ENCODE data around the gene JAZF1. TPM values are rescaled to one million over a fixed set of nuclear protein-coding genes. Genes with fewer than 3 reads are reported as not detected.

The JAZF1 gene
- polyA plus RNA-seq, 2 donors, result 1.6 to 3.5 TPM

DNA sequence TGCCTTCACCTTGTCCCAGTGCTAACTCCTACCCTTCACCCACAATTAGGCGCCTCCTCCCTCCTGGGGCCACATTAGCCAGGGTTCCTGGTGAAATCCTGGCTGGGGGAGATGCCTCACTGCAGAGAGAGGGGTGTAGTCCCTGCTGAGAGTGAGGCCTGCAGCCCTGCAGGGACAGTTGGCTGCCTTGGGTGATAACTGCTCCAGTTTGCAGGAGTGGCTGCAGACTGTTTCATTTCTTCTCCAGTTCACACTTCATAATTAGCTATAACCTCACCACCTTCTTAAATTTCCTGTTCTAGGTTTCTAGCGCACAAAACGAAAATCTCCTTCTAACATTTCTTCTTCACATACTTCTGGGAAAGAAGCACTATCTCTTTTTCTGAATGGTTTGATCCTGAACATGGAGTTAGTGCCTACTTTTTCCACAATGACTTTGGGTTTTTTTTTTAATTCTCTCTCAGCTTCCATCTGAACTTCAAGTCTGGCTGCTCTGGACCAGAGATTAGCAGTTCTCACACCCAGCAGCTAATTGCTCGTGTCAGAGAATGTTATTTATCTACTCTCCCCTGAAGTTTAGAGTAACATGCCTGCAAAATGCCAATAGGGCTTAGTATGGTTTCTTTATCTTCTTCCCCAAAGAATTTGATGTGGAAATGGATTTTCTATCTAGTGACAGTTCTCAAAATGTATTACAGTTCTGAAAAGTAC lies 15.5 kb upstream of the JAZF1 start:
- H3K9me3 ChIP-seq (ENCODE audit: control insufficient read depth in 2 of 2, insufficient read depth in 1 of 2, low read depth in 1 of 2, low read length in 1 of 2), result no peaks in the 10 kb centered on the region
- H3K36me3 ChIP-seq (ENCODE audit: control insufficient read depth in 2 of 2, insufficient read depth in 2 of 2, low read length in 1 of 2), result no peaks in the 10 kb centered on the region
- H3K27me3 ChIP-seq (ENCODE audit: control insufficient read depth in 1 of 2, insufficient read depth in 2 of 2, low read length in 2 of 2), result no peaks in the 10 kb centered on the region
- WGBS, 2 donors, result 82 to 86% methylated on average over 4 of the region's 4 CpGs
- no peaks in the 10 kb centered on the region for H3K4me1 ChIP-seq (ENCODE audit: control insufficient read depth in 2 of 2, insufficient read depth in 2 of 2, low read length in 1 of 2)
- no peak overlapping the region for H3K27ac ChIP-seq (ENCODE audit: low read depth in 2 of 2, low read length in 1 of 2)
- H3K4me3 ChIP-seq (ENCODE audit: low read depth in 1 of 2, low read length in 2 of 2), result no peak overlapping the region

- no peaks in the 10 kb centered on the region for H3K4me1 ChIP-seq (ENCODE audit: control insufficient read depth in 2 of 2, insufficient read depth in 2 of 2, low read length in 1 of 2)
- WGBS, 2 donors, result 62 to 71% methylated on average over 7 of the region's 7 CpGs
- no peak overlapping the region for H3K4me3 ChIP-seq (ENCODE audit: low read depth in 1 of 2, low read length in 2 of 2)
- no peaks in the 10 kb centered on the region for H3K9me3 ChIP-seq (ENCODE audit: control insufficient read depth in 2 of 2, insufficient read depth in 1 of 2, low read depth in 1 of 2, low read length in 1 of 2)
- H3K36me3 ChIP-seq (ENCODE audit: control insufficient read depth in 2 of 2, insufficient read depth in 2 of 2, low read length in 1 of 2), result no peaks in the 10 kb centered on the region
- no peak overlapping the region for H3K27ac ChIP-seq (ENCODE audit: low read depth in 2 of 2, low read length in 1 of 2)
- H3K27me3 ChIP-seq (ENCODE audit: control insufficient read depth in 1 of 2, insufficient read depth in 2 of 2, low read length in 2 of 2), result no peaks in the 10 kb centered on the region
Observed at GRCh38 chr7:28192786-28193585, 12.4 kb upstream of the JAZF1 start.

GRCh38 chr7:28191751-28192150 lies 11.2 kb upstream of the JAZF1 start:
- Histone ChIP-seq H3K27ac (ENCODE audit: low read depth in 2 of 2, low read length in 1 of 2) (no peak overlapping the region), H3K4me3 (ENCODE audit: low read depth in 1 of 2, low read length in 2 of 2) (no peak overlapping the region), H3K4me1 (ENCODE audit: control insufficient read depth in 2 of 2, insufficient read depth in 2 of 2, low read length in 1 of 2) (no peaks in the 10 kb centered on the region), H3K27me3 (ENCODE audit: control insufficient read depth in 1 of 2, insufficient read depth in 2 of 2, low read length in 2 of 2) (no peaks in the 10 kb centered on the region), H3K36me3 (ENCODE audit: control insufficient read depth in 2 of 2, insufficient read depth in 2 of 2, low read length in 1 of 2) (no peaks in the 10 kb centered on the region), H3K9me3 (ENCODE audit: control insufficient read depth in 2 of 2, insufficient read depth in 1 of 2, low read depth in 1 of 2, low read length in 1 of 2) (no peaks in the 10 kb centered on the region)

- H3K27ac ChIP-seq (ENCODE audit: low read depth in 2 of 2, low read length in 1 of 2), result no peak overlapping the region
- H3K4me1 ChIP-seq (ENCODE audit: control insufficient read depth in 2 of 2, insufficient read depth in 2 of 2, low read length in 1 of 2), result no peaks in the 10 kb centered on the region
- H3K9me3 ChIP-seq (ENCODE audit: control insufficient read depth in 2 of 2, insufficient read depth in 1 of 2, low read depth in 1 of 2, low read length in 1 of 2), result no peaks in the 10 kb centered on the region
- no peak overlapping the region for H3K4me3 ChIP-seq (ENCODE audit: low read depth in 1 of 2, low read length in 2 of 2)
- H3K36me3 ChIP-seq (ENCODE audit: control insufficient read depth in 2 of 2, insufficient read depth in 2 of 2, low read length in 1 of 2), result no peaks in the 10 kb centered on the region
- WGBS, 2 donors, result 92 to 97% methylated on average over 2 of the region's 2 CpGs
- no peaks in the 10 kb centered on the region for H3K27me3 ChIP-seq (ENCODE audit: control insufficient read depth in 1 of 2, insufficient read depth in 2 of 2, low read length in 2 of 2)
Observed at GRCh38 chr7:28191184-28191583, 10.6 kb upstream of the JAZF1 start.

- H3K27ac ChIP-seq (ENCODE audit: low read depth in 2 of 2, low read length in 1 of 2), result no peak overlapping the region
- 48 to 54% methylated on average over 5 of the region's 5 CpGs for WGBS, 2 donors
- no peaks in the 10 kb centered on the region for H3K4me1 ChIP-seq (ENCODE audit: control insufficient read depth in 2 of 2, insufficient read depth in 2 of 2, low read length in 1 of 2)
- no peak overlapping the region for H3K4me3 ChIP-seq (ENCODE audit: low read depth in 1 of 2, low read length in 2 of 2)
- no peaks in the 10 kb centered on the region for H3K27me3 ChIP-seq (ENCODE audit: control insufficient read depth in 1 of 2, insufficient read depth in 2 of 2, low read length in 2 of 2)
- no peaks in the 10 kb centered on the region for H3K9me3 ChIP-seq (ENCODE audit: control insufficient read depth in 2 of 2, insufficient read depth in 1 of 2, low read depth in 1 of 2, low read length in 1 of 2)
- no peaks in the 10 kb centered on the region for H3K36me3 ChIP-seq (ENCODE audit: control insufficient read depth in 2 of 2, insufficient read depth in 2 of 2, low read length in 1 of 2)
Observed at GRCh38 chr7:28190077-28190710, 9.6 kb upstream of the JAZF1 start.

DNA sequence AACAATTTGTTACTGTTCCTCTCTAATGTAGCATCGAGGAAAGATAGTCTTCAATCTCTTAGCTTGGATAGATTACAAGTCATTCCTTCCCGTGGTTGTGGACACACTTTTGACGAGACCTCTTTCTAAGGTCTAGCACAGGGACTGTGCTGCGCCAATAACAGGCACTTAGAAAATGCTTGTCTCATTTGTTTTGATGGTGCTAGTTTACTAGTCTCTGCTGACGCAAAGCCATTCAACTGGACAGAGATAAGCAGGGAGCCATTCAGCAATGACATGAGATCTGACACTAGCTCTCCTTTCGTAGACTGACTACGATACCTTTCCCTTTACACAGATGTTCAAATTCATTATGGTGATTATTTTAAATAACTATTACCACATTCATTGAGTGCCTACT lies 6.4 kb upstream of the JAZF1 start:
- 94 to 97% methylated on average over 7 of the region's 7 CpGs for WGBS, 2 donors
- H3K4me1 ChIP-seq (ENCODE audit: control insufficient read depth in 2 of 2, insufficient read depth in 2 of 2, low read length in 1 of 2), result no peaks in the 10 kb centered on the region
- no peaks in the 10 kb centered on the region for H3K9me3 ChIP-seq (ENCODE audit: control insufficient read depth in 2 of 2, insufficient read depth in 1 of 2, low read depth in 1 of 2, low read length in 1 of 2)
- no peaks in the 10 kb centered on the region for H3K27me3 ChIP-seq (ENCODE audit: control insufficient read depth in 1 of 2, insufficient read depth in 2 of 2, low read length in 2 of 2)
- H3K36me3 ChIP-seq (ENCODE audit: control insufficient read depth in 2 of 2, insufficient read depth in 2 of 2, low read length in 1 of 2), result no peaks in the 10 kb centered on the region
- no peak overlapping the region for H3K4me3 ChIP-seq (ENCODE audit: low read depth in 1 of 2, low read length in 2 of 2)
- H3K27ac ChIP-seq (ENCODE audit: low read depth in 2 of 2, low read length in 1 of 2), result no peak overlapping the region

DNA sequence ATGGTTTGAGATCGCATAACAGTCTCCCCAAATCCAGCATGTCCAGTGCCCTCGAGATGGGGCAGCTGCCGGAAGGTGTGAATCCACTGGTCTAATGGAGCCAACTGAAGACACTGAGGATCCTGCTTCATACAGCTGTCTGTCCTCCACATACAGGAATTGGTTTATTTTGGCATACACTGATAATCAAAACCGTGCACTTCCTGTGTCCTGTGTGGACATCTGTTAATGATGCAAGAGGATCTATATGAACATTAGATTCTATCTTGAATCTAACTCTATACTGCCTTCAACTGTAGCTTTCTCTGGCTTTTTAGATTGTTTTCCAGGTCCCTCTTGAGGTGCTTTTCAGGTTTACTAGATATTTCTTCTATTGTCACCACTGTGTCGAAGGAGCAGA lies 3.0 kb upstream of the JAZF1 start:
- H3K27me3 ChIP-seq (ENCODE audit: control insufficient read depth in 1 of 2, insufficient read depth in 2 of 2, low read length in 2 of 2), result no peaks in the 10 kb centered on the region
- no peaks in the 10 kb centered on the region for H3K9me3 ChIP-seq (ENCODE audit: control insufficient read depth in 2 of 2, insufficient read depth in 1 of 2, low read depth in 1 of 2, low read length in 1 of 2)
- no peak overlapping the region for H3K27ac ChIP-seq (ENCODE audit: low read depth in 2 of 2, low read length in 1 of 2)
- no peak overlapping the region for H3K4me3 ChIP-seq (ENCODE audit: low read depth in 1 of 2, low read length in 2 of 2)
- no peaks in the 10 kb centered on the region for H3K36me3 ChIP-seq (ENCODE audit: control insufficient read depth in 2 of 2, insufficient read depth in 2 of 2, low read length in 1 of 2)
- WGBS, 2 donors, result 80 to 83% methylated on average over 5 of the region's 5 CpGs
- H3K4me1 ChIP-seq (ENCODE audit: control insufficient read depth in 2 of 2, insufficient read depth in 2 of 2, low read length in 1 of 2), result no peaks in the 10 kb centered on the region

DNA sequence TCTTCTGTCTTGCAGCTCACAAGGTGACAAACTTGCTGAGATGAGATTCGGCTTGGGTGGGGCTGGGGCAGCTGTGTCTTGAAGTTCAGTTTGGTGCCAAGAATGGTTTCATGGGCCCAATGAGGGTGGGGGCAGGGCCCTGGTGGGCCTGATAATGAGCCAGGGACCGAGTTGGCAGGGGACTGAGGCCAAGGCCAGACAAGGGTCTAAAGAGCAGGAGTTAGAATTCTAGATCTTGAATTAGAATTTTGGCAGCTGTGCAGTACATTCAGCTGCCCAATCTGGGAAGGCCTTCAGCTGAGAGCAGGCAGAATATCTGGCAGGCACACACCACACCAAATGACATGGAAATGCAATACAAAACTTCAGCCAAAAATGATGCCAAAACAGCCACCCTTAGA lies 1.5 kb upstream of the JAZF1 start:
- Histone ChIP-seq H3K4me3 (ENCODE audit: low read depth in 1 of 2, low read length in 2 of 2) (no peak overlapping the region), H3K36me3 (ENCODE audit: control insufficient read depth in 2 of 2, insufficient read depth in 2 of 2, low read length in 1 of 2) (no peaks in the 10 kb centered on the region), H3K4me1 (ENCODE audit: control insufficient read depth in 2 of 2, insufficient read depth in 2 of 2, low read length in 1 of 2) (no peaks in the 10 kb centered on the region), H3K27me3 (ENCODE audit: control insufficient read depth in 1 of 2, insufficient read depth in 2 of 2, low read length in 2 of 2) (no peaks in the 10 kb centered on the region), H3K9me3 (ENCODE audit: control insufficient read depth in 2 of 2, insufficient read depth in 1 of 2, low read depth in 1 of 2, low read length in 1 of 2) (no peaks in the 10 kb centered on the region), H3K27ac (ENCODE audit: low read depth in 2 of 2, low read length in 1 of 2) (peak overlapping the region in 1 of 2 donors; percentile 9)
- WGBS, 2 donors, result 48 to 57% methylated on average over 2 of the region's 2 CpGs

GRCh38 chr7:28181416-28181815 lies 821 bp upstream of the JAZF1 start:
- no peak overlapping the region for H3K27ac ChIP-seq (ENCODE audit: low read depth in 2 of 2, low read length in 1 of 2)

More at GRCh38 chr7:28181416-28181815, 821 bp upstream of the JAZF1 start:
- no peaks in the 10 kb centered on the region for H3K9me3 ChIP-seq (ENCODE audit: control insufficient read depth in 2 of 2, insufficient read depth in 1 of 2, low read depth in 1 of 2, low read length in 1 of 2)
- H3K27me3 ChIP-seq (ENCODE audit: control insufficient read depth in 1 of 2, insufficient read depth in 2 of 2, low read length in 2 of 2), result no peaks in the 10 kb centered on the region
- WGBS, 2 donors, result 87% methylated on average over 5 of the region's 5 CpGs
- no peak overlapping the region for H3K4me3 ChIP-seq (ENCODE audit: low read depth in 1 of 2, low read length in 2 of 2)
- H3K36me3 ChIP-seq (ENCODE audit: control insufficient read depth in 2 of 2, insufficient read depth in 2 of 2, low read length in 1 of 2), result no peaks in the 10 kb centered on the region
- H3K4me1 ChIP-seq (ENCODE audit: control insufficient read depth in 2 of 2, insufficient read depth in 2 of 2, low read length in 1 of 2), result no peaks in the 10 kb centered on the region
